ENCODE measurements around the gene DHX34.
"Not testable (repeated sequence)": the region's sequence is repeated elsewhere in the genome, so short reads cannot be mapped to it uniquely, and the experiment has no call there.

The DHX34 gene

GRCh38 chr19:47348819-47349795 is at the start of gene DHX34:
Gene DHX34, plus strand, starts transcription at chr19:47349315. Its CDS starts 3,716 bp downstream, at chr19:47353031.
- DNase-seq (ENCODE audit: low read depth): peak; percentile 98

DNA sequence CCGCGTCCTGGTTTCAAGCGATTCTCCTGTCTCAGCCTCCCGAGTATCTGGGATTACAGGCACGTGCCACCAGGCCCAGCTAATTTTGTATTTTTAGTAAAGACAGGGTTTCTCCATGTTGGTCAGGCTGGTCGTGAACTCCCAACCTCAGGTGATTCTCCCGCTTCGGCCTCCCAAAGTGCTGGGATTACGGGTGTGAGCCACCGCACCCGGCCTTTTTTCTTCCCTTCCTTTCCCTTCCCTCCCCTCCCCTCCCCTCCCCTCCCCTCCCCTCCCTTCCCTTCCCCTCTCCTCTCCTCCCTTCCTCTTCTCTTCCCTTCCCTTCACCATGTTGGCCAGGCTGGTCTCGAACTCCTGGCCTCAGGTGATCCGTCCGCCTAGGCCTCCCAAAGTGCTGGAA is 48.2 kb upstream of the DHX34 start:
- DNase-seq (ENCODE audit: low read depth): not testable (repeated sequence)

DNA sequence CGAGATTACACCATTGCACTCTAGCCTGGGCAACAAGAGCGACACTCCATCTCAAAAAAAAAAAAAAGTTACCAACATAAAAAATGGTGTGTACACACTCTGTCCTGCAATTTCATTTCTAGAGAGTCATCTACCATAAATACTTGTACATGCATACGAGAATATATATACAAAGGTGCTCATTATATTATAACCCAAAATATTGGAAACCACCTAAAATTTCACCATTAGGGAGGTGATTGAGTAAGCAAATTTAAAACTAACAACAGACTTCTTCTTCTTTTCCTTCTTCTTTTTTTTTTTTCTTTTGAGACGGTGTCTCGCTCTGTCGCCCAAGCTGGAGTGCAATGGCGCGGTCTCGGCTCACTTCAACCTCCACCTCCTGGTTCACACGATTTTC is 46.9 kb upstream of the DHX34 start:
- no peak for DNase-seq (ENCODE audit: low read depth)

- no peak for DNase-seq (ENCODE audit: low read depth)
Measured at GRCh38 chr19:47303966-47304365, 45.1 kb upstream of the DHX34 start.

DNA sequence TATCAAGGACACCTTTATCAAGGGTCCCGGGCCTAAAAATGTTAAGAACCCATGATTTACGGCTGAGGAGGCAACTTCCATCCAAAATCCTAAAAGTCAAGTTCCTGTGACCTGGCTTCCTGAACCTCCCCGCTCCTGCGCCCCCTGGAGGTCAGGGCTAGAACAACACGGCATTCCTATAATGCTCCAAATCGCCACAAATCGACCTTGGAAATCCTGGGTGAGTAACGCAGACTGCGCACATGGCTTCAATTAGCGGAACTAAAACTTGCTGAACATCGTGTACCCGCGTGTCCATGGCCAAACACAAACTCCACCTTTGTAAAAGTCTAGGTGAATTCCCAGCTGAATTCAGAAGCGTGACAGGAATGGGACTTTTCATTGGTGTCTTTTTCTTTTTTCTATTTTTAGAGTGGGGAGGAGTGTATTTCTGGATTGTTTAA is 43.8 kb upstream of the DHX34 start:
- DNase-seq (ENCODE audit: low read depth): peak; percentile 29

DNA sequence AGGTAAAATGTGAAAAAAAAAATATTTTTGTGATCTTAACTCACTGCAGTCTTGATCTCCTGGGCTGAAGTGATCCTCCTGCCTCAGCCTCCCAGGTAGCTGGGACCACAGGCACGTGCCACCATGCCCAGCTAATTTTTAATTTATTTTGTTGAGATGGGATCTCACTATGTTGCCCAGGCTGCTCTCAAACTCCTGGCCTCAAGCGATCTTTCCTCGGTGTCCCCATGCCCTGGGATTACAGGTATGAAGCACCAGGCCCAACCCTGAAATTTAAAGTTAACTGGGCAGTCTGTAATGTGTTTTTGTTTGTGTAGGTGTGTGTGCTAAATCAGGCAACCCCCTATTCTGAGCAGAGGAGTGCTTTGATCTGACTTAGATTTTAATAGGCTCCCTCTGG is 42.8 kb upstream of the DHX34 start:
- no peak for DNase-seq (ENCODE audit: low read depth)

GRCh38 chr19:47309038-47309437 is 40.1 kb upstream of the DHX34 start:
- DNase-seq (ENCODE audit: low read depth): no peak

- no peak for DNase-seq (ENCODE audit: low read depth)
Measured at GRCh38 chr19:47309608-47310007, 39.5 kb upstream of the DHX34 start, which contains the start of gene C5AR1. Gene C5AR1, plus strand, starts transcription at chr19:47309861. Its CDS starts 35 bp downstream, at chr19:47309896.

GRCh38 chr19:47310323-47310722 is 38.8 kb upstream of the DHX34 start:
- no peak for DNase-seq (ENCODE audit: low read depth)

DNA sequence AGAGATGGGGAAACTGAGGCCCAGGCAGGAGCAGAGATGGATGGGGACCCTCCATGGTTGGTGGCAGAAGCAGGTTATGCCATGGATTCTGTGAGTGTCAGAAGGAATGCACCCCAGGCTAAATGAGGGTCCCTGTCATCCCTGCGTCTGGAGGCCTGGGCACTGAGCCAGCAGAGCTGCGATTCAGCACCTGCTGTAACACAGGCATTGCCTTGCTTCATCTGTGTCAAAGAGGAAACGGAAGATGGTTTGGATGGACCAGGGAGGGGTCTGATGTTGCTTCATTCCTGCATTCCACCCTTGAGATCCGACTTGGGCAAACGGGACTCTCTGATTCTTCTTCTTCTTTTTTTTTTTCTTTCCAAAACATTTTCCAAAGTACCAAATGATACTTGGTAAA is 38.3 kb upstream of the DHX34 start:
- DNase-seq (ENCODE audit: low read depth): no peak

DNA sequence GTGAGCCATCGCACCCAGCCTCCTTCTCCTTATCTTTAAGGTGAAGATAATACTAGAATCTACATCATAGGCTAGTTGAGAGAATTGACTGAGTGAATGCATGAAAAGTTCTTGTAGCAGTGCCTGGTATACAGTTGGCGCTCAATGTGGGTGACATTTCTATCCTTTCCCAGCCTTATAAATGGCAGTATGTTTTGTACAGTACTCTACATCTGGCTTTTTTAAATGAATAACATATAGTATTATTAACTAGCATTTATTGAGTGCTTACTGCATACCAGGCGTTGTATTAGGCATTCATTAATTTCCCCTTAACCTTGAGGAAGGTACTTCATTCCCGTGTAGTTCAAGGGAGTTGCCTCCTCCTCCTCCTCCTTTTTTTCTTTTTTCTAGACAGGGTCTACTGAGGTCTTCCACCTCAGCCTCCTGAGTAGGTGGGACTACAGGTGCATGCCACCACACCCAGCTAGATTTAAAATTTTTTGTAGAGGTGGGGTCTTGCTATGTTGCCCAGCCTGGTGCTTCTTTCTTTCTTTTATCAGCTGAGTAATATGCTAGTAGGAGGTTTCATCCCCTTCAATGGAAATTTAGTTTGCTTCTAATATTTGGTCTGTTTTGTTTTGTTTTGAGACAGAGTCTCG is 36.6 kb upstream of the DHX34 start:
- no peak for DNase-seq (ENCODE audit: low read depth)

GRCh38 chr19:47313754-47314295 is 35.3 kb upstream of the DHX34 start:
- no peak for DNase-seq (ENCODE audit: low read depth)

GRCh38 chr19:47315125-47315821 is 33.8 kb upstream of the DHX34 start:
- DNase-seq (ENCODE audit: low read depth): no peak

- no peak for DNase-seq (ENCODE audit: low read depth)
Measured at GRCh38 chr19:47316513-47316912, 32.6 kb upstream of the DHX34 start.

DNA sequence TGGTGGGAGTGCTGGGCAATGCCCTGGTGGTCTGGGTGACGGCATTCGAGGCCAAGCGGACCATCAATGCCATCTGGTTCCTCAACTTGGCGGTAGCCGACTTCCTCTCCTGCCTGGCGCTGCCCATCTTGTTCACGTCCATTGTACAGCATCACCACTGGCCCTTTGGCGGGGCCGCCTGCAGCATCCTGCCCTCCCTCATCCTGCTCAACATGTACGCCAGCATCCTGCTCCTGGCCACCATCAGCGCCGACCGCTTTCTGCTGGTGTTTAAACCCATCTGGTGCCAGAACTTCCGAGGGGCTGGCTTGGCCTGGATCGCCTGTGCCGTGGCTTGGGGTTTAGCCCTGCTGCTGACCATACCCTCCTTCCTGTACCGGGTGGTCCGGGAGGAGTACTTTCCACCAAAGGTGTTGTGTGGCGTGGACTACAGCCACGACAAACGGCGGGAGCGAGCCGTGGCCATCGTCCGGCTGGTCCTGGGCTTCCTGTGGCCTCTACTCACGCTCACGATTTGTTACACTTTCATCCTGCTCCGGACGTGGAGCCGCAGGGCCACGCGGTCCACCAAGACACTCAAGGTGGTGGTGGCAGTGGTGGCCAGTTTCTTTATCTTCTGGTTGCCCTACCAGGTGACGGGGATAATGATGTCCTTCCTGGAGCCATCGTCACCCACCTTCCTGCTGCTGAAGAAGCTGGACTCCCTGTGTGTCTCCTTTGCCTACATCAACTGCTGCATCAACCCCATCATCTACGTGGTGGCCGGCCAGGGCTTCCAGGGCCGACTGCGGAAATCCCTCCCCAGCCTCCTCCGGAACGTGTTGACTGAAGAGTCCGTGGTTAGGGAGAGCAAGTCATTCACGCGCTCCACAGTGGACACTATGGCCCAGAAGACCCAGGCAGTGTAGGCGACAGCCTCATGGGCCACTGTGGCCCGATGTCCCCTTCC is 28.9 kb upstream of the DHX34 start:
- DNase-seq (ENCODE audit: low read depth): no peak

DNA sequence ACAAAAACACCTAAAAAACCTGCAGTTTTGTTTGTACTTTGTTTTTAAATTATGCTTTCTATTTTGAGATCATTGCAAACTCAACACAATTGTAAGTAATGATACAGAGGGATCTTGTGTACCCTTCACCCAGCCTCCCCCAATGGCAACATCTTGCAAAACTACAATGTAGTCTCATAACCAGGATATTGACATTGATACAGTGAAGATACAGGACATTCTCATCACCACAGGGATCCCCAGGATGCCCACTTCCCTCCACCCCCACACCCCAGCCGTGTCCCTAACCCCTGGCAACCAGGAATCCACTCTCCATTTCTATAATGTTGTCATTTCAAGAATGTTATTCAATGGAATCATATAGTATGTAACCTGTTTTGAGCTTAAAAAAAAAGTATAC is 27.5 kb upstream of the DHX34 start:
- DNase-seq (ENCODE audit: low read depth): no peak

DNA sequence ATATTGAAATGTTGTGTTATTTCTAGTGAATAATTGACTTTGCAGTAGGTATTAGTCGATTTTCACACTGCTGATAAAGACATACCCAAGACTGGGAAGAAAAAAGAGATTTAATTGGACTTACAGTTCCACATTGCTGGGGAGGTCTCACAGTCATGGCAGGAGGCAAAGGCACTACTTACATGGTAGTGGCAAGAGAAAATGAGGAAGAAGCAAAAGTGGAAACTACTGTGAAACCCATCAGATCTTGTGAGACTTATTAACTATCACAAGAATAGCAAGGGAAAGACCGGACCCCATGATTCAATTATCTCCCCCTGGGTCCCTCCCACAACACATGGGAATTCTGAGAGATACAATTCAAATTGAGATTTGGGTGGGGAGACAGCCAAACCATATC is 27.1 kb upstream of the DHX34 start:
- DNase-seq (ENCODE audit: low read depth): no peak

DNA sequence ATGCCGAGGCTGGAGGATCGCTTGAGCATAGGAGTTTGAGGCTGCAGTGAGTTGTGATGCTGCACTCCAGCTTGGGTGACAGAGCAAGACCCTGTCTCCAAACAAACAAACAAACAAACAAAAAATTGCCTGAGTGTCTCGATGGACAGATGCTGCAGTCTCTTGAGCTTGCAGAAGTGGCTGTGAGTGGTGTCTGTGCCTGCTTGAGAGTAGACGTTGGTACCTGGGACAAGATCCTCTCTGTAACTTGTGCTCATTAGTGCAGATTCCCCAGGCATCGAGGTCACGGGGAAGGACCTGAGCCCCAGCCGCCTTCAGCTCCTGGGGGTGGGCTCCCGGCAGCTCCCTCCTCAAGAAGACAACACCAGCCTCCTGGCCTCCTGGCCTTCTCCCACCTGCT is 25.7 kb upstream of the DHX34 start:
- no peak for DNase-seq (ENCODE audit: low read depth)

GRCh38 chr19:47323872-47324271 is 25.2 kb upstream of the DHX34 start:
- DNase-seq (ENCODE audit: low read depth): no peak

DNA sequence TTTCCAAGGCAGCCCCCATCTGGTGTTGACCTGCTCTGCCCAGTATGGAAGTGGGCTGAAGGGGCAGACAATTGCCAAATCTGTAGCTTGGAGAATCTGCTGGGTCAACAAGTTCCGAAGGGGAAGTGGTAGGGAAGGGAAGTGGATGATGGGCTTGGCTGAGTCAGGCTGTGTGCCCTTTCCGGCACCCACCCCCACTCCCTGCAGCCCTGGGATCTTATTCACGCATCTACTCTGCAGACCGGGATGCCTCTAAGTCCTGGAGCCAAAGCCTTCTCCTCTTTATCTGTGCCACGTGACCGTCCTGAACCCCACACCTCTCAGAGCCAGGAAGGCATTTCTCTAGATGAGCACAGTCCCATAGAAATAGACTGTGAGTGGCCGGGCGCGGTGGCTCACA is 24.6 kb upstream of the DHX34 start:
- no peak for DNase-seq (ENCODE audit: low read depth)

- no peak for DNase-seq (ENCODE audit: low read depth)
Measured at GRCh38 chr19:47330466-47330869, 18.6 kb upstream of the DHX34 start.

Measured in stimulated activated CD8-positive, alpha-beta memory T cell treated with anti-CD3 and anti-CD28 coated beads, Interleukin-4, amount 100 ng/mL, for 24 hours (primary cell).